Measurements from ENCODE around the gene URGCP.
"Not testable (repeated sequence)": the region's sequence is repeated elsewhere in the genome, so short reads cannot be mapped to it uniquely, and the experiment has no call there.

URGCP gene

GRCh38 chr7:43834463-43835251 is 71.7 kb downstream of the URGCP start:
- peak overlapping the region; percentile 3 for H3K4me3 ChIP-seq (ENCODE audit: low read depth, low read length)
- no peak for TF ChIP-seq CTCF (IDR thresholded peaks at IDR 0.05; ENCODE audit: borderline replicate concordance, insufficient read depth, low read depth, low read length)

- not testable (repeated sequence) for H3K4me3 ChIP-seq (ENCODE audit: low read depth, low read length)
These were observed 75.5 kb downstream of the URGCP start for GRCh38 chr7:43830917-43831316.

Data from GM12875 (cell line).